Dedifferentiated amniotic fluid mesenchymal stem cell (primary cell): Measurements from ENCODE around the gene OTC.

Experiments
- DNase-seq: peaks from one replicate; pipeline ENCODE4 v3.0.0-alpha.2; 2016; ENCODE audit errors: extremely low spot score

OTC gene

GRCh38 chrX:38357747-38358673 lies 5.6 kb downstream of the OTC start:
- DNase-seq, result no peak

GRCh38 chrX:38363046-38363445 lies 10.6 kb downstream of the OTC start:
- DNase-seq, result no peak

- no peak for DNase-seq
These were observed 13.6 kb downstream of the OTC start for GRCh38 chrX:38365954-38366353.

DNA sequence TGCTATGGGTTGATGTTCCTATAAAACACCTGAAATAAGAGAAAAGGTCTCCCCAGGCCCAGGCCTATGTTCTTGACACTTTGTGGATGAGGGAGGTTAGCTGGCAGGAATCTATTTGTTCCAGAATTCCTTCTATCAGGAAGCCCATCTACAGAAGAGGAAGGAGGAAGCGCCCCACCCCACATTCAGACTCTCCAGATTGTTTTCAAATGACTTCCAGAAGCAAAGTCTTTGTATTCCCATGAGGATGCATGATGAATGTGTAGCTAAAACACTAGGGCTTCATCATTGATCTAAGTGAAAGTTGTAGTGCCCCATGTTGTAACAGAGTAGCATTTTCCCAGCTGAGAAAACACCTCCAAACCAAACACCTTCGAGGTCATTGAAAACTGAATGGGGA lies 16.4 kb downstream of the OTC start:
- DNase-seq, result no peak

DNA sequence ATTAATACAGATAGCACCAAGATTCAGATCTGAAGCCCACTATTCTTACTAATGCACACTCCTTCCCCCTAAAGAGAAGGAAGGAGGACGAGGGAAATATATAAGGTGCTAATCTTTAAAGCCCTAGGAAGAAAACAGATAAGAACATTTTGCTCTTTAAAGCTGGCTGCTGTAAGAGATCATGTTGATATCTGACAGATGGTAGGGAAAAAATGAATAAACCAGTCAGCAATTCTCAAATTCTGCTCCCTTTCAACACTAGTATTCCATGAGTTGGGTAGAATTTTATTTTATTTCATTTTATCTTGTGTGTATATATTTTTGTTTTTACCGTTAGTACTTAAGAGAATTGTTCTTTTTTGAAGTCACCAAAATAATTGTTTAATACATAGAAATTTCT lies 19.2 kb downstream of the OTC start:
- DNase-seq, result no peak

DNA sequence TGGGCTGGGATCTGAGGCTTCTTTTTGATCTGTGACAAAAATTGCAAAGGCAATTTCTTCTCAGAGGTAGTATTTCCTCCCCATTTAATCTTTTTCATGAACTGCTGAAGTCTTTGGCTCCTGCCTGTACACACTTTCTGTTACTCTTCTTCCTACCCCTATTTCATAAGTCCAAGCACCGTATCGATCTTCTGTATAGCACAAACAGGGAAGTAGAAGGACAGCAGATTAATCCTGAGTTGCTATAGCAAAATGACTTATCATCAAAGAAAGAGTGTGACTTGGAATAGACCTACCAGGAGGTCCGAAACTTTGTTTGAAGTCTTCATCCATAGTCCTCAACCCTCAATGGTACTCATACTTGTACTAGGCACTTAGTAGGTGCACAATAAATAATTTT lies 22.0 kb downstream of the OTC start:
- DNase-seq, result no peak

DNA sequence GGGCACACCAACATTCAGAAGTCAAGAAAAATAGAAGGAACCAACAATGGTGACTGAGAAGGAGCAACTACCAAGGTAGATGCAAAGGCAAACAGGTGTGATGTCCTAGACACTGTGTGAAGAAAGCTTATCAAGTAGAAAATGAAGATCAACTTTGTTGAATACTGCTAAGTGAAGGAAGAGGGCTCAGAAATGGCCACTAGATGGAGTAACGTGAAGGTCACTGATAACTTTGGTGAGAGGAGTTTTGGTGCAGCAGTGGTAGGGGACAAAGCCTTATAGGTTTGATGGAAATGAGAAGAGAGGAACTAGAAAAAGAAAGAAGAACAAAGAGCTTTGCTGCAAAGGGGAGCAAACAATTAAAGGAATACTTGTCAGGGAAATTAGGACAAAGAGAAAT lies 23.5 kb downstream of the OTC start:
- DNase-seq, result no peak

- DNase-seq, result no peak
These were observed 24.3 kb downstream of the OTC start for GRCh38 chrX:38376747-38377146.

- no peak for DNase-seq
These were observed 26.7 kb downstream of the OTC start for GRCh38 chrX:38379088-38379487.

DNA sequence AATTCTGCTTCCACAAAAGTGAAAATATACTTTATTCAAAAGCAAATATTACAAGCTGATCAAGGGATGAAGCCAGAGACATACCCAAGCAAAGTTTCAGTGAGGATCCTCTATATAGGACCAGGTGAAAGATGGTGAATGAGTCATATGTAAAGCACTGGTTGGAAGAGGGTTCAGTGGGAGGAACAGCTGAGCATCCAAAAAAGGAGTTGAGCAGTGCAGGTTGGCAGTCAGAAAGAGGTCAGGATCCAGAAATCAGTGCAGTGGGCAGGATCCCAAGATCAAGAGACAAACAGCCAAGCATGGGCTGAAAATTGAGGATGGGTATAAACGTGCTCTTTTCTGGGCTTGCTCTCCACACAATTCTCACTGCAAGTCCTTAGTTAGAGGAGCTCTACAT lies 30.3 kb downstream of the OTC start:
- no peak for DNase-seq

DNA sequence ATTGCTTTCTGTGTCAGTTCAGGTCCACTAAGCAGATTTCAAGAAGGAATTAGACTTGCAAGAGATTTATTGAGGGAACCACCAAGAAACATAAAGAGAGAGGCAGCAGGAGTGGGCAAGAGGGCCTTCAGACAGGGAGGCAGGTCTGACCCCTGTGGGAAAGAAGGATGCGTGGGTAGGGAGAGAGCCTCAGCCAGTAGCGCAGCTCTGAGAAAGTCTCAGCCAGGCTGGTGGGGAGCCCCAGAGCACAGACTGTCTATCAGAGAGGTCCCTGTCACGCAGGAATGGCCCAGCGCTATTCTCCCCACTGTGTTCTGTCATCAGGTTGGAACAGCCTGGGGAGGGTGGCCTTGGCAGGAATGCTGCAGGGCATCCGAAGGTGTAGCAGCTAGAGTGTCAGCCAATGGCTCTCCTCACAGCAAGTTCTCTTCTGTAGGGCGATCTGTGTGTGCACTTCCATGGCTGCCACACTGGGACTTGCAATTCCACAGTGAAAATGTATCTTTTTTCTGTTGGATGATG lies 48.0 kb downstream of the OTC start:
- no peak for DNase-seq

DNA sequence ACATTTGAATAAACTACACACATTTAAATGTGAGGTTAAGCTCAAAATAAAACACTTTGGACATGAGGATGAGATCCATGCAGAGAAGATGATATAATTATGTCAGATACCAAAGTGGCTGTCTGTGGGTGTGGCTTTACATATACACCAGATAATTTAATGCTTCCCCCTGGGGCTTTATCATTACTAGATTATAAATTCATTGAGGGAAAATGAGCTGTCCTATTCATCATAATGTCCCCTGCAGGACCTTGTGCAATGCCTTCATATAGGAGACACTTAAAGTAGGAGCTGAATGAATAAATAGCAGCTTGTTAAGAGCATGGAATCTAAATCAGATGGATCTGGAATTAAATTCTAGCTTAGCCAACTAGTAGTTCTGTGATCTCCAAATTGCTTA lies 49.7 kb downstream of the OTC start:
- no peak for DNase-seq

DNA sequence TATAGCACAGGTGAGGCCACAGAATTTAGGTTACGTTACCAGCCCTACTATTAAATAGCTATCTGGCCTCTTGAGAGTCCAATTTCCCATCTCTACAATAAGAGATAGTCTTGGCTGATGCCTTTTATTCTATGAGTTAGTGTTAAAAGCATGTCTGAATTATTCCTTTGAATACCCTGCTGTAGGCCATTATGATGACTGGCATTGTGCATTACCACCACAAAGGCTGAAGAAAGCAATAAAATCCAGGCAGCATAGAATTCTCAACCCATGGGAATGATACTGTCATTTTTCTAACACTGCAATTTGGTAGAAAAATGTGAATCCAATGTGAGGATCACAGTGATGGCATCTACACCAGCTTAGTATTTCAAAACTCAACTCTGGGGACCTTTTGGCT lies 51.4 kb downstream of the OTC start:
- no peak for DNase-seq

GRCh38 chrX:38407126-38407525 lies 54.7 kb downstream of the OTC start:
- DNase-seq, result no peak

- DNase-seq, result no peak
These were observed 56.9 kb downstream of the OTC start for GRCh38 chrX:38409289-38409688.

DNA sequence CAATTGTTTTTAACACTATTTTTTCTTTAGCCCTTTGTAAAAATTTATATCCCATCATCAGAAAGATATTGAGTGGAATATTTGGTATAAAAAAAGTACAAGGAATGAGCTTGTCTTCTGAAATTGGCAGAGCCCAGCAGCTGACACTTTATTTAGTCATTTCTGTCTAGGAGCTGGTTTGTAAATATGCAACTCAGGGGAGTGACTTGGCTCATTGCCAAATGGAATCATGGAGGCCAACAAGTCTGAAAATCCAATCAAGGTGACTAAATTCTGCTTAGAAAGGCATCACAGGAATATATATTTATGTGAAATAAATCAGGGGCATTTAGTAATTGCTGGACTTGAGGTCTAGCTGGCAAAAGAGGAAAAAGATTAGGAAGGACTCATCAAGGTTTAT lies 74.4 kb downstream of the OTC start:
- DNase-seq, result no peak

- DNase-seq, result no peak
These were observed 79.1 kb downstream of the OTC start for GRCh38 chrX:38431525-38431924.

DNA sequence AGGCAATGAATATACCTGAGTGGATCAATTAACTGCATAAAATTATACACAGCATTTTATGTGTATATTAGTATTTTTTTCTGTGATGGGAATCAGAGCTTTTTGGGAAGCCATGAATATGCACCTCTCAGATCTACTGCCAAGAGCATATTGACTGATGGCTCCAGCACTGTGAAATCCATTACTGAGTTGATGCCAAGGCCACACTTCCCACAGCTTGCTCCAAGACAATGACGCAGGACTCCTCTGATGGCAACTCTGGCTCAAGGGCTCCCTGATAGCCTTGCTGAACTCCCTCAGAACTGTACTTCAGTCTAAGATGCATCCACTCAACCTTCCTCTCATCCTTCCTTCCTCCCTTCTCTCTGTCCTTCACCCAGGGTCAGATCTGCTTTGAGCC lies 82.7 kb downstream of the OTC start:
- DNase-seq, result no peak

GRCh38 chrX:38437093-38437492 lies 84.7 kb downstream of the OTC start:
- DNase-seq, result no peak

- no peak for DNase-seq
These were observed 85.9 kb downstream of the OTC start for GRCh38 chrX:38438321-38438720.

DNA sequence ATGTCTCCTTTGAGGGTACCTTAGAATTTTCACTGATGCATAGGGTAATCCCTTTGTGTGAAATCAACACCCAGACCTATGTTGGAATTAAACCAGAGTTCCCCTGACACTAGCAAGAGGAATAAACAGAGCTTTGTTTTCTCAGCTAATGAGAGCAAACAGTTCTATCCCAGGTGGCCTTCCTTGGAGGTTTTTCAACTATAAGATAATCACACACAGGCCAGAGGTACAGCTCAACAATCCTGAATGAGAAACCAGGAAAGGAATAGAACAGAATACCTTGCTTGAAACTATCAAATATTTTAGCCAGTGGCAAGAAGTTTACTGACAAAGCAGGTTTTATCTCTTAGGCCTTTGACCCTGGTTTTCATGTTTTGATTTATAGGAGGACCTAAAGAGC lies 100.2 kb downstream of the OTC start:
- no peak for DNase-seq

DNA sequence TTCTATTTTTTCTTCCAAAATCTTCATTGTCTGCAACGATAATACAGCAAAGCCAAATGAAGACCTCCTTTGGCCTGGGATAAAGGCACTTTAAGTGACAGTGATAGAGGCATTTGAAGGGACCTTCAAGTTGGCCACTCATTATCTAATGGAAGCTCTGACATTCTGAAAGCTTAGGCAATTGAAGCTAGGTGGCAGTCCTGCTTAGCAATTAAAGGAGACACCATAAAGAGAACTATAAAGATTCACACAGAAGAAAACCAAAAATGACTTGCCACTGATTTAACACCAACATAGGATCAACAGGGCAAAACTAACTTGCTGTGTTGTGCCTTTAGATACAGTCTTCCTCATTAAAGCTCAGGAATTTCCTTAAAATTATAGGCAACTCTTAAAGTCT lies 105.7 kb downstream of the OTC start:
- no peak for DNase-seq

DNA sequence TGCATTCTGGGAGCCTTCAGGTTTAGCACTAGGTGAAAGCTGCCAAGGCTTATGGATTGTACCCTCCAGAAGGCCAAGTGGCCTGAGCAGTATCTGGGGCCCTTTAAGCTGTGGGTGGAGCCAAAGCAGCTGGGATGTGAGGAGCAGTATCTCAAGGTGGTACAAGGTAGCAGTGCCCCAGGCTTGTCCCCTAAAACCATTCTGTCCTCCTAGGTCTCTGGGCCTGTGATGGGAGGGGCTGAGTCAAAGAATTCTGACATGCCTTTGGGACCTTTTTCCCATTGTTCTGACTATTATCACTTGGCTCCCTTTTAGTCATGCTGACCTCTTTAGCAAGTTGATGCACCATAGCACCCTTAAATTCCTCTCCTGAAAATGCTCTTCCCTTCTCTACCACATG lies 109.9 kb downstream of the OTC start:
- no peak for DNase-seq

- no peak for DNase-seq
These were observed 113.3 kb downstream of the OTC start for GRCh38 chrX:38465686-38466085.
